ENCODE measurements around the gene HMGCLL1.

Gene HMGCLL1

GRCh38 chr6:55578537-55579363, at the start of gene HMGCLL1:
Gene HMGCLL1, minus strand, starts transcription at chr6:55579192. Its CDS starts 137 bp downstream, at chr6:55579055.
- no peak for DNase-seq (ENCODE audit: low read depth in 3 of 3, low spot score in 1 of 3)

GRCh38 chr6:55621993-55622392, 43.0 kb upstream of the HMGCLL1 start:
- no peak for DNase-seq (ENCODE audit: low read depth in 3 of 3, low spot score in 1 of 3)

- no peak for DNase-seq (ENCODE audit: low read depth in 3 of 3, low spot score in 1 of 3)
Observed at GRCh38 chr6:55621244-55621643, 42.3 kb upstream of the HMGCLL1 start.

GRCh38 chr6:55617272-55617671, 38.3 kb upstream of the HMGCLL1 start:
- DNase-seq (ENCODE audit: low read depth in 3 of 3, low spot score in 1 of 3): no peak

GRCh38 chr6:55604021-55604420, 25.0 kb upstream of the HMGCLL1 start:
- DNase-seq (ENCODE audit: low read depth in 3 of 3, low spot score in 1 of 3): no peak

- DNase-seq (ENCODE audit: low read depth in 3 of 3, low spot score in 1 of 3): no peak
Observed at GRCh38 chr6:55601120-55601519, 22.1 kb upstream of the HMGCLL1 start.

- DNase-seq (ENCODE audit: low read depth in 3 of 3, low spot score in 1 of 3): no peak
Observed at GRCh38 chr6:55594442-55594841, 15.4 kb upstream of the HMGCLL1 start.

GRCh38 chr6:55584654-55585354, 5.8 kb upstream of the HMGCLL1 start:
- no peak for DNase-seq (ENCODE audit: low read depth in 3 of 3, low spot score in 1 of 3)

- DNase-seq (ENCODE audit: low read depth in 3 of 3, low spot score in 1 of 3): no peak
Observed at GRCh38 chr6:55576811-55577210, 2.2 kb downstream of the HMGCLL1 start.

GRCh38 chr6:55574556-55574955, 4.4 kb downstream of the HMGCLL1 start:
- no peak for DNase-seq (ENCODE audit: low read depth in 3 of 3, low spot score in 1 of 3)

GRCh38 chr6:55569638-55570037, 9.4 kb downstream of the HMGCLL1 start:
- no peak for DNase-seq (ENCODE audit: low read depth in 3 of 3, low spot score in 1 of 3)

GRCh38 chr6:55568808-55569439, 10.1 kb downstream of the HMGCLL1 start:
- DNase-seq (ENCODE audit: low read depth in 3 of 3, low spot score in 1 of 3): no peak

GRCh38 chr6:55567558-55567957, 11.4 kb downstream of the HMGCLL1 start:
- DNase-seq (ENCODE audit: low read depth in 3 of 3, low spot score in 1 of 3): no peak

GRCh38 chr6:55566036-55566710, 12.8 kb downstream of the HMGCLL1 start:
- DNase-seq (ENCODE audit: low read depth in 3 of 3, low spot score in 1 of 3): no peak

GRCh38 chr6:55562318-55562717, 16.7 kb downstream of the HMGCLL1 start:
- no peak for DNase-seq (ENCODE audit: low read depth in 3 of 3, low spot score in 1 of 3)

- DNase-seq (ENCODE audit: low read depth in 3 of 3, low spot score in 1 of 3): no peak
Observed at GRCh38 chr6:55560290-55560885, 18.6 kb downstream of the HMGCLL1 start.

GRCh38 chr6:55557146-55557545, 21.8 kb downstream of the HMGCLL1 start:
- no peak for DNase-seq (ENCODE audit: low read depth in 3 of 3, low spot score in 1 of 3)

GRCh38 chr6:55545791-55546190, 33.2 kb downstream of the HMGCLL1 start:
- DNase-seq (ENCODE audit: low read depth in 3 of 3, low spot score in 1 of 3): no peak

- DNase-seq (ENCODE audit: low read depth in 3 of 3, low spot score in 1 of 3): no peak
Observed at GRCh38 chr6:55543633-55544309, 35.2 kb downstream of the HMGCLL1 start.

- DNase-seq (ENCODE audit: low read depth in 3 of 3, low spot score in 1 of 3): no peak
Observed at GRCh38 chr6:55541024-55541423, 38.0 kb downstream of the HMGCLL1 start.
